T-helper 9 cell (primary cell): ENCODE results near the gene EVA1A.
"Not testable (repeated sequence)": the region's sequence is repeated elsewhere in the genome, so short reads cannot be mapped to it uniquely, and the experiment has no call there.

ENCODE experiments used
- DNase-seq: peaks from one replicate; pipeline ENCODE4 v3.0.0-alpha.2; 2020

EVA1A gene

DNA sequence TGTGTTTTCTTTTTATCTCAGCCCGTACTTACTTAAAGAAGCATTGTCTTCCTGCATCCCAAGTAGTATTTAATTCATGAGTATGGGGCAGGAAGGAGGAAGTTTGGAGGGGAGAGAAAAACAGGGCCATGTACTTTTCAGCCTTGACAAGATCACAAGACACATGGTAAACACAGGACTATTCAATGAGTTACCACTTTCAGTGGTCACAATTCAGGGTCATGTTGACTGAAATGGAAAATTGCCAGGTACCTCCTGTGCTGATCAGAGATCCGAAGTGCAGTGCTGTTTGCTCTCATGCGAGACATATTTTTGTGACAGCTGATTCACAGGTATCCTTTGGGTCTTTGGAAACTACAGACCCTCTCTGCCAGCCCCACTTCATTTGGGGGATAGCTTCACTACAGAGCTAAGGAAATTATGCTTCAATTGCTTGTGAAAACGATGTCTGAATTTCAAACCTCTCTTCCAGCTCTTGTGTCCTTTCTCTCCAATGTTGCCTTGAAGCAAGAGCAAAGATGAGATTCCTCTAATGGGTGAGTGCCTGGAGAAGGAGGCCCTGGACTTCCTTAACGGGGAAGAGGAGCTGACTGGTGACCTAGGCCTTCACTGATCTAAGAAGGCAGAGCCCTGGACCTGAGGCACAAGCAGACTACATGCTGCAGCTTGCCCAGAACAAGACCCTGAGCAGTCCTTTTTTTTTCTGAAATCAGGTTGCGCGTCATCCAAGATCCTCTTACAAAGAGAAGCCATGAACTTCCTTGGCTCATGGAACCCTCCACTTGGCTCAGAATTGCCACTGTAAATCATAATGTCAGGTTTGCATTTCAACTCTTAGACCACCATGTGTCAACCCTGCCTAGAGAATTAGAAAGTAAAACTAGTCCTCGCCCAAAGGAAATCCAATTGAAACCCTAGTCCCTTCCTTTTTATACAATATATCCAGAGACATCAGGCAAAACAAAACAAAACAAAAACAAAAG is 44.1 kb downstream of the EVA1A start:
- DNase-seq: no peak

GRCh38 chr2:75515584-75516368 is 45.0 kb downstream of the EVA1A start:
- DNase-seq: no peak

GRCh38 chr2:75513616-75514170 is 47.0 kb downstream of the EVA1A start:
- no peak for DNase-seq

DNA sequence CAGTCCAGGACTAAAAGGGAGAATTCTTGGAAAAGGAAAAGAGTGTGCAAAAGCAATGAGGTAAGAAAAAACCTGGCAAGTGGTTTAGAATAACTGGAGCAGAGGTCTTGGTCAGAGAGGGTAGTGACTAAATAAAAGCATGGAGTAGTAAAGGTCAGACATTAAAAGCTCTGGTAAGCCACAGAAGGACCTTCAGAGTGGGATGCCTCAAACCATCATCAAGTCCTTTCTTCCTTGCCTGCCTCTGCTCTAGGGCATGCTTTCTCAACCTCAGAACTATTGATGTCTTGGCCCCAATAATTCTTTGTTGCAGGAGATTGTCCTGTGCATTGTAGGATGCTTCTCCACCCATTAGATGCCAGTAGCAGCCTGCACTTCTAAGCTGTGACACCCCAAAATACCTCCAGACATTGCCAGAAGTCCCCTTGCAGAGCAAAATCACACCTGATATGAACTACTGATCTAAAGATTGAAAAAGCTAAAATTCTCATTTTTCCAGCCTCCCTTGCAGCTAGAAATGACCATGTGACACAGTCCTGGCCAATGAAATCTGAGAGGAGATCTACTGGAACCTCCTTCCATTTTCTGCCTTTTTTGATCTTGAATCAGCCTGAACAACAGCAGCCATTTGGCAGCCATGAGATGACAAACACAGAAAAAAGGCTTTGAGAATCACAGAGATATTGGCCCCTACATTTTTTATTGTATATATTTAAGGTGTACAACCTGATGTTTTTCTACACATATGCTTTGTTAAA is 48.1 kb downstream of the EVA1A start:
- no peak for DNase-seq

- DNase-seq: no peak
These were observed 54.5 kb downstream of the EVA1A start for GRCh38 chr2:75506101-75506697.

DNA sequence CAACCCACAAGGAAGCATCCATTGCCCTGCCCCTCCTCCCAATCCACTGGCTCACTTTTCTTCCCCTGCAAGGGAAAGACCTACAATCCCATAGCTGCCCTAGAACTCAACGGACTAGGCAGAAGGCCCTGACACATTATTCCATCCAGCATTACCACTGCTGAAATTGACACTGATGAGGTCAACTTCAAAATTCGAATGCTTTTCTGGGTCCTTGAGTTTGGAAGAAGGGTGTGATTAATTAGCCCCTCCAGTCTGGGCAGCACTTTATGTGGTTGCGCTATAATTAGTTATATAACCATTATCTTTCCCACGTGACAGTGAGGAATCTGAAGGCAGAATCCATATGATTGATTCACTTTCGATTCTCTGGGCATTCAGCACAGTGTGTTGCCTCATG is 55.7 kb downstream of the EVA1A start:
- DNase-seq: no peak

DNA sequence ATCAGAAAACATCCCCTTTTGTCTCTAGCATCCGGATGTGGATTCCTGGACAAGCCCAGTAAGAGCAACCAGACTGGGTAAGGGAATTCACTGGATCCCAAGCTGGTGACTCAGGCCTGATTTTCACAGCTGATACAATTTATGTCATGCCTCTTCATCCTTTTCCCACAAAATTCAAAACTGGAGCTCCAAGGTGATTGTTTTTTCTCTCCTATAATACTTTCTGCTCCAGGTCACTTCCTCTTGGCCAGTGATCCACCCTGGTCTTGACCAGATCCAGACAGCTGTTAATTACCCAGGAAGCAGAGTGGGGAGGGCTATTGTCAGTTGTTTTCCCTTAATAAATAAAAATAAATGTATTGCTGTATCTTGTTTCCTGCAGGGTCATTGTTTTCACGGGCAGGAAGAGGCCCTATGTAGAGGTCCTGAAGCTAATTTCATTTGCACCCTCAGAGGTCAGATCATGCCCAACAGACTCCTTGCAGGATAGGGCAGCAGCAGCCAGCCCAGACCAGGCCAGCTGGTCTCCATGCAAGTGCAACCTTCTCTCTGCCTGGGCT is 57.6 kb downstream of the EVA1A start:
- no peak for DNase-seq

- DNase-seq: no peak
These were observed 60.1 kb downstream of the EVA1A start for GRCh38 chr2:75500633-75501032.

DNA sequence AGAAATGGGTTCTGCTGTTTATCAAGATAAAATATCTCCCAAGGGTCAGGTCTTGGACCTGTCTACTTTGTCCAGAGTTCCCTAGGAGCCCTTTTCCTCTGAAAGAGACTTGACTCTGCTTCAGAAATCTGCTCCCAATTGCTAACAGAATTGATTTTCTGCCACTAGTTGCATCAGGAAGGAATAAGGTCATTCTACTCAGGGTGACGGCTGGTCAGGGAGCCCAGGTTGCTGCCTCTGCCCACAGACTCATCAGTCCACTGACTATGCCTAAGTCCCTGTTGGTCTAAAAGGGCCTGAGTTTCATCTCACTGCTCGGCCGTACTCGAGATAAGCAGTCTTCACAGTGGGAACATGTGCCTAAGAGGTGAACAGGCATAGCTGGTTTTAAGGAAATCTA is 61.2 kb downstream of the EVA1A start:
- DNase-seq: no peak

DNA sequence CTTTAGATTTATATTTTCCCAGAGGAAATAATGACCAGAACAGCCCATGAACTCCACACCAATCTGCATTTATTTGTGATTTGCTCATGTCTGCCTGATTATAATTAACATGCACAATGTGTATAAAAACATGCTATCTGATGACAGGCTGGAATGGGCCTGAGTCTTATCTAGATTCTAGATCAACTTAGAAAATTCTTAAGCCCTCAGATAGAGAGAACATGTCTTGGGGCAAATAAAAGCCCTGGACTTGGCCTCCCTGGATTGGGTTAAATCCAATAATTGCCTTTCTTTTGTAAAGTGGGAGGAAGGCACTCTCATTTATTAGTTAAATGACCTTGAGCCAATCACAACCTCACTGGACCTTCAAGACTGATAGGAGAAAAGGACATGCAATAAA is 61.8 kb downstream of the EVA1A start:
- DNase-seq: no peak

DNA sequence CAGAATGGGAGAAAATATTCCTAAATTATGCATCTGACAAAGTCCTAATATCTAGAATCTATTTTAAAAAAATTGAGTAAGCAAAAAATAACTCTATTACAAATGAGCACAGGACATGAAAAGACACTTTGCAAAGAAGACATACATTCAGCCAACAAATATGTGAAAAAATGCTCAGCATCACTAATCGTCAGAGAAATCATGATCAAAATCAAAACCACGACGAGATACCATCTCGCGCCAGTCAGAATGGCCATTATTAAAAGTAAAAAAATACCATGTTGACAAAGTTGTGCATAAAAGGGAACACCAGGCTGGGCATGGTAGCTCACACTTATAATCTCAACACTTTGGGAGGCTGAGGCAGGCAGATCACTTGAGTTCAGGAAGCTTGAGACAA is 63.5 kb downstream of the EVA1A start:
- no peak for DNase-seq

GRCh38 chr2:75495862-75496261 is 64.9 kb downstream of the EVA1A start:
- no peak for DNase-seq

GRCh38 chr2:75494137-75494769 is 66.5 kb downstream of the EVA1A start:
- no peak for DNase-seq

DNA sequence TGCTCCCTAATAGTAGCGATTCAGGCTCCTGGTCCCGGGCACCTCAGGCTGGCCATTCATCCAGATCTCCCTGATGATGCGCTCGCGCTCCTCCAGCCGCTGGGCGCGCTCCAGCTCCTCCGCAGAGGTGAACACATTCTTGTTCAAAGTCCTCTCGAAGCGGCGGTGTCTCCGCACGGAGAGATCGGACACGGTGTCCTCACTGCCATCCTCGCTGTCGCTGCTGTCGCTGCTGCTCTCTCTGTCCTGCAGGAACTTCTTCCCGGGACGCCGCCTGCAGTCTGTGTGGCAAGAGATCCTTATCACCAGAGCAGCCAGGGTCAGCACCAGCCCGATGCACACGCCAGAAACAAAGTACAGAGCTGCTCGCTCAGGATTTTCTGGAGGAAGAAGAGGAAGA is 67.5 kb downstream of the EVA1A start:
- no peak for DNase-seq

- DNase-seq: no peak
These were observed 69.5 kb downstream of the EVA1A start for GRCh38 chr2:75491129-75491753.

DNA sequence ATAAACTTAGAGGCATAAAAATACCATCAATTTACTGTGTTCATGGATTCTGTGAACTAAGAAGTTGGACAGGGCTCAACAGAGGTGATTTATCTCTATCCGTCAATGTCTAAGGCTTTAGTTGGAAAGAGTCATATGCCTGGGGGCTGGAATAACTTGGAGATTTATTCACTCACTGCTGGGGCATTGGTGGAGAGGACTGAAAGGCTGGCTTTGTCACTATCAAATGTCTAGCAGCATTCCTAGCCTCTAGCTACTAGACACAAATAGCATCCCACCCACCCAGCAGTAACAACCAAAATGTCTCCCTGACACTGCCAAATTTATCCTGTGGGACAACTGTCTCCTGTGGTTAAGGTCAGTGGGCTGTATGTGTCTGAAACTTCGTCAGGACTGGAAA is 71.0 kb downstream of the EVA1A start:
- no peak for DNase-seq

DNA sequence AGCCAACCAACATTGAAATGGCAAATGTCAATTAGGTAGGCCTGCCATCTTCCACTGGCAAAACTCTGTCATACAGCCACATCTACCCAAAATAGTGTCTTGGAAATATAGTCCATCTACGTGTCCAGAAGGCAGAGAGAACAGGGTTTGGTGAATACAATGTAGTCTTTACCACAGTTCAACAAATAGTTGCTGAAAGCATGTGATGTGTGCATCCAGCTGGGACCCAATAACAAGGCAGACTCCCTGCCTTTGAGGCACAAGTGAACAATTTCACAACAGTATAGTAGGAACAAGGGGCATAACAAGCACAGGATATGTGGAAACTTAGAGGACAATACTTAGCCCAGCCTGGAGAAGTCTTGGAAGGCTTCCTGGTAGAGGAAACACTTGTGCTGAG is 72.6 kb downstream of the EVA1A start:
- DNase-seq: no peak

- DNase-seq: not testable (repeated sequence)
These were observed 74.0 kb downstream of the EVA1A start for GRCh38 chr2:75486735-75487134.

DNA sequence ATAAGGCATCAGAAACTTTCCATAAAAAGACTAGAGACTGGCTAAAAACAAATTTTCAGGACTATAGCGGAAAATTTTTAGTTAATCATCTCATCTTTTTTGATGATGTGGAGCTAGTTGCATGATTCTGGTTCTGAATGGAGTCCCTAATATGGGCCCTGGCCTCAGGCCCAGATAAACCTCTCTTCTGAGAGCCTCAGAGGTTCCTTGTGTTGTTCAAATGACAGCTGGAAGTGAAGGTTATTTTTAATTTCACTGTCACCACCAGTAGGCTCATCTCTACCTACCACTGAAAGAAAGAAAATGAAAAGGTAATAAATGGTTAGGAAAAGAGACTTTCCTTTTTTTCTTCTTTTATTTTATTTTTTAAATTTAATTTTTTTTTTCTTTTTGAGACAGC is 75.9 kb downstream of the EVA1A start:
- no peak for DNase-seq

- DNase-seq: no peak
These were observed 76.9 kb downstream of the EVA1A start for GRCh38 chr2:75483878-75484277.

GRCh38 chr2:75482398-75482797 is 78.3 kb downstream of the EVA1A start:
- DNase-seq: no peak
